Endothelial cell of umbilical vein (primary cell): ENCODE results near the gene LAMC2. TPM values are rescaled to one million over a fixed set of nuclear protein-coding genes. Genes with fewer than 3 reads are reported as not detected.

Source experiments
- BruUV-seq: library from RNA; stranded (reverse); fragments of 400-500 nt; replicated peaks from 2 replicates; lab custom pipeline; 2021; lab: Mats Ljungman, UMichigan
- CTCF ChIA-PET: fragments of 300-600, 350-600 bp; sonication (Branson Sonifier 250); formaldehyde crosslinking; loops from one replicate; lab custom pipeline; 2021; ENCODE audit warnings: antibody characterized with exemption, inconsistent platforms; lab: Charles Lee
- POLR2A ChIA-PET: fragments of 300-600, 350-600 bp; sonication (Branson Sonifier 250); formaldehyde crosslinking; loops from one replicate; lab custom pipeline; 2021; ENCODE audit warnings: antibody characterized with exemption, inconsistent platforms; lab: Charles Lee
- DNase-seq: peaks from one replicate; pipeline ENCODE4 v3.0.0-alpha.2; 2011; ENCODE audit warnings: low read depth, low spot score
- FAIRE-seq: peaks from 2 replicates; lab custom pipeline; 2011; peaks lifted over from hg19 to GRCh38; lab: Jason Lieb, UNC
- H2AFZ ChIP-seq: 2 replicates; pipeline ENCODE4 v1.6.0; 2012; ENCODE audit warnings: low read depth, low read length, control low read depth, inconsistent platforms
- H3K27ac ChIP-seq: 2 replicates; pipeline ENCODE4 v1.5.1; 2011; ENCODE audit warnings: low read depth, mild to moderate bottlenecking, control low read depth, low read length, moderate library complexity; ENCODE audit not compliant: insufficient read depth
- H3K27me3 ChIP-seq, 2 experiments: 2 replicates each; pipeline versions ENCODE4 v1.6.0 to v1.6.1; 2011; ENCODE audit warnings: low read length in 2 of 2, mixed read lengths in 1 of 2; ENCODE audit not compliant: control insufficient read depth in 2 of 2, insufficient read depth in 2 of 2
- H3K36me3 ChIP-seq, 2 experiments: 2 replicates in 1 of 2; 3 replicates in 1 of 2; pipeline ENCODE4 v1.5.1; 2011; ENCODE audit warnings: low read length in 2 of 2, mild to moderate bottlenecking in 1 of 2, moderate library complexity in 1 of 2; ENCODE audit not compliant: control insufficient read depth in 2 of 2, insufficient read depth in 2 of 2; ENCODE audit errors: extremely low read depth in 1 of 2
- H3K4me1 ChIP-seq: 3 replicates; pipeline ENCODE4 v1.5.1; 2011; ENCODE audit warnings: mild to moderate bottlenecking, low read length; ENCODE audit not compliant: control insufficient read depth, insufficient read depth; ENCODE audit errors: extremely low read depth
- H3K4me2 ChIP-seq: 2 replicates; pipeline ENCODE4 v1.6.1; 2011; ENCODE audit warnings: low read length, control low read depth, mixed read lengths; ENCODE audit not compliant: insufficient read depth
- H3K4me3 ChIP-seq, 3 experiments: fragments of 200-600 bp in 1 of 3; sonication (generic), shearing (Covaris generic) in 1 of 3; replicated peaks in 1 of 3; 2 replicates each; pipeline ENCODE4 v1.5.1; 2011 to 2016; ENCODE audit warnings: control low read depth in 3 of 3, low read length in 3 of 3, mild to moderate bottlenecking in 2 of 3, inconsistent platforms in 1 of 3, low read depth in 1 of 3, moderate library complexity in 1 of 3; ENCODE audit not compliant: insufficient read depth in 1 of 3
- H3K79me2 ChIP-seq: 2 replicates; pipeline ENCODE4 v1.6.0; 2012; ENCODE audit warnings: low read length, inconsistent platforms; ENCODE audit not compliant: control insufficient read depth, insufficient read depth
- H3K9ac ChIP-seq: replicated peaks from 2 replicates; pipeline ENCODE3; 2011; ENCODE audit warnings: low read length, control low read depth; ENCODE audit not compliant: insufficient read depth; ENCODE audit errors: extremely low read depth
- H3K9me1 ChIP-seq: replicated peaks from 3 replicates; pipeline ENCODE4 v1.6.0; 2011; ENCODE audit warnings: mild to moderate bottlenecking, low read length; ENCODE audit not compliant: control insufficient read depth, insufficient read depth; ENCODE audit errors: extremely low read depth
- H3K9me3 ChIP-seq: replicated peaks from 2 replicates; pipeline ENCODE4 v1.5.1; 2012; ENCODE audit warnings: low read length, inconsistent platforms; ENCODE audit not compliant: control insufficient read depth, insufficient read depth
- H4K20me1 ChIP-seq: replicated peaks from 2 replicates; pipeline ENCODE3; 2011; ENCODE audit warnings: mild to moderate bottlenecking, low read length; ENCODE audit not compliant: control insufficient read depth, insufficient read depth; ENCODE audit errors: extremely low read depth
- CTCF ChIP-seq, 2 donors: IDR thresholded peaks; 1 replicate in 1 of 2; 2 replicates in 1 of 2; pipeline ENCODE4 v1.5.1; 2011; ENCODE audit warnings: low read length in 2 of 2, mild to moderate bottlenecking in 2 of 2, moderate library complexity in 2 of 2, control low read depth in 1 of 2, inconsistent platforms in 1 of 2, low read depth in 1 of 2; ENCODE audit not compliant: insufficient read depth in 1 of 2; ENCODE audit errors: extremely low read depth in 1 of 2
- EZH2 ChIP-seq: IDR thresholded peaks from 2 replicates; pipeline ENCODE4 v1.6.1; 2012; ENCODE audit warnings: borderline replicate concordance, low read depth, mild to moderate bottlenecking, moderate library complexity, low read length, inconsistent platforms; ENCODE audit not compliant: severe bottlenecking
- FOS ChIP-seq: IDR thresholded peaks from 2 replicates; pipeline ENCODE4 v1.6.1; 2011; ENCODE audit warnings: mild to moderate bottlenecking, low read length, moderate library complexity, borderline replicate concordance; ENCODE audit not compliant: insufficient read depth
- GATA2 ChIP-seq: IDR thresholded peaks from 2 replicates; pipeline ENCODE4 v1.7.0; 2011; ENCODE audit warnings: low read depth, mild to moderate bottlenecking, moderate library complexity, mixed read lengths, low read length; ENCODE audit not compliant: insufficient read length, insufficient read depth
- JUN ChIP-seq: IDR thresholded peaks from 2 replicates; pipeline ENCODE4 v1.6.1; 2011; ENCODE audit warnings: borderline replicate concordance, low read depth; ENCODE audit not compliant: insufficient read length, insufficient read depth
- MYC ChIP-seq: IDR thresholded peaks from one replicate; pipeline ENCODE4 v1.6.1; 2011; ENCODE audit warnings: mild to moderate bottlenecking, low read depth, low read length
- POLR2A ChIP-seq: IDR thresholded peaks from 2 replicates; pipeline ENCODE4 v1.6.1; 2012; ENCODE audit warnings: low read depth, mild to moderate bottlenecking, control low read depth, low read length
- POLR2AphosphoS5 ChIP-seq: IDR thresholded peaks from 2 replicates; pipeline ENCODE4 v1.6.1; 2012; ENCODE audit warnings: low read depth, mild to moderate bottlenecking, control low read depth, low read length, moderate library complexity; ENCODE audit not compliant: insufficient read depth
- dilution Hi-C: fragments of 300-500 bp; cut with MboI; formaldehyde crosslinking; loops from one replicate; pipeline ENCODE4 v1.15.0; 2019; ENCODE audit warnings: low sequenced_read_pairs; ENCODE audit not compliant: extremely low pct_ligation_motif_present
- intact Hi-C: fragments of 100-400 bp; cut with micrococcal nuclease; formaldehyde crosslinking; loops from one replicate; pipeline ENCODE4 v1.10.0; 2022
- polyA plus RNA-seq, 4 experiments: library from polyadenylated mRNA; depleted of rRNA in 3 of 4; stranded (reverse) in 3 of 4; unstranded in 1 of 4; fragments of >200 nt; gene quantifications; 2 replicates each; pipeline versions ENCODE4 v1.2.1 to v1.2.3, GENCODE V29; 2011 to 2012; ENCODE audit warnings: missing spikeins in 1 of 4
- total RNA-seq: library from RNA; stranded (reverse); gene quantifications from 2 replicates; pipeline ENCODE4 v1.2.3, GENCODE V29; 2021

The LAMC2 gene
- total and polyA plus RNA-seq, 2 donors (not counting 3 experiments of a cell fraction or from before 2014, with no cell fraction given) = 0.23 to 0.82 TPM

- TF ChIP-seq CTCF (IDR thresholded peaks at IDR 0.05; ENCODE audit: extremely low read depth in 1 of 2, insufficient read depth in 1 of 2, low read depth in 1 of 2, low read length in 2 of 2) = no peak
- no peak for TF ChIP-seq MYC
- TF ChIP-seq POLR2A = no peak
- TF ChIP-seq GATA2 = no peak
- TF ChIP-seq FOS = no peak
- TF ChIP-seq POLR2AphosphoS5 = no peak
- no peaks in the 10 kb centered on the region for H3K27me3 ChIP-seq
- H3K79me2 ChIP-seq = no peaks in the 10 kb centered on the region
- H3K4me1 ChIP-seq = peaks cover 25% of the 10 kb centered on the region
- no peaks in the 10 kb centered on the region for H4K20me1 ChIP-seq
- dilution Hi-C loops (no loop called here), intact Hi-C loops (no loop called here)
- H3K9me3 ChIP-seq = no peaks in the 10 kb centered on the region
- H2AFZ ChIP-seq = no peak overlapping the region
- H3K4me3 ChIP-seq = no peak overlapping the region
- no peak for FAIRE-seq
- CTCF ChIA-PET = no interaction called here
- H3K36me3 ChIP-seq = no peaks in the 10 kb centered on the region
- no peaks in the 10 kb centered on the region for H3K9me1 ChIP-seq
- no peak overlapping the region for H3K4me2 ChIP-seq
- POLR2A ChIA-PET = no interaction called here
- no peak overlapping the region for H3K27ac ChIP-seq
- no peak for DNase-seq
- H3K9ac ChIP-seq = no peak overlapping the region
- no TSS peak for BruUV-seq
These were observed 20.6 kb upstream of the LAMC2 start for GRCh38 chr1:183165456-183165855.

DNA sequence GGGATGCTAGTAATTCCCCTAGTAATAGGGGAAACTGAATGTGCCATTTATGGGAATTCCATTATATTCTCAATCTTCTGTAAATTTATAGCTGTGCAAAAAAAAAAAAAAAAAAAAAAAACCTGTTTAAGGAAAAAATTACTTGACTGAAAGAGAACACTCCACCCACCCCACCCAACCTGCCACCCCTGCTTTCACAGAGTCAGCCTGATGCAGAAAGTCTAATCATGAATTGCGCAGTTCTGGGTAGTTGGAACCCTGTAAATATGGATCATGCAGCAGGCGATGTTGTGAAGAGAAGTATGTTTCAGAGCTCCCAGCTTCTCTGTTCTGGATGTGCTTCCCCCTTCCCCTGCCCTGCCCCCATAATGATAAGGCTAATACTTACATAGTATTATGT, 19.6 kb upstream of the LAMC2 start:
- DNase-seq = no peak
- ChIA-PET POLR2A (no interaction called here), CTCF (interaction anchor here (2.0 kb wide), 1 partner anchor 61 kb away, joined by 7 read pairs; no protein-coding TSS in a partner anchor)
- intact Hi-C loops (no loop called here), dilution Hi-C loops (no loop called here)
- H3K9me1 ChIP-seq = no peaks in the 10 kb centered on the region
- no peaks in the 10 kb centered on the region for H4K20me1 ChIP-seq
- no peak overlapping the region for H3K4me3 ChIP-seq
- TF ChIP-seq GATA2 (no peak), FOS (no peak), EZH2 (no peak), MYC (no peak), POLR2A (no peak), JUN (no peak), POLR2AphosphoS5 (no peak)
- no peaks in the 10 kb centered on the region for H3K27me3 ChIP-seq
- no peaks in the 10 kb centered on the region for H3K36me3 ChIP-seq
- H2AFZ ChIP-seq = no peak overlapping the region
- FAIRE-seq = no peak
- no peak overlapping the region for H3K9ac ChIP-seq
- BruUV-seq = no TSS peak
- no peaks in the 10 kb centered on the region for H3K79me2 ChIP-seq
- H3K9me3 ChIP-seq = no peaks in the 10 kb centered on the region
- no peak overlapping the region for H3K4me2 ChIP-seq
- peaks cover 25% of the 10 kb centered on the region for H3K4me1 ChIP-seq
- no peak overlapping the region for H3K27ac ChIP-seq
